ENCODE measurements around the gene MYH6.
"Not testable (repeated sequence)": the region's sequence is repeated elsewhere in the genome, so short reads cannot be mapped to it uniquely, and the experiment has no call there.

The MYH6 gene

GRCh38 chr14:23435543-23436326 lies 27.7 kb upstream of the MYH6 start, which contains the start of gene MYH7:
Gene MYH7, minus strand, starts transcription at chr14:23435660. Its CDS starts 1,928 bp downstream, at chr14:23433732.
- DNase-seq: no peak

DNA sequence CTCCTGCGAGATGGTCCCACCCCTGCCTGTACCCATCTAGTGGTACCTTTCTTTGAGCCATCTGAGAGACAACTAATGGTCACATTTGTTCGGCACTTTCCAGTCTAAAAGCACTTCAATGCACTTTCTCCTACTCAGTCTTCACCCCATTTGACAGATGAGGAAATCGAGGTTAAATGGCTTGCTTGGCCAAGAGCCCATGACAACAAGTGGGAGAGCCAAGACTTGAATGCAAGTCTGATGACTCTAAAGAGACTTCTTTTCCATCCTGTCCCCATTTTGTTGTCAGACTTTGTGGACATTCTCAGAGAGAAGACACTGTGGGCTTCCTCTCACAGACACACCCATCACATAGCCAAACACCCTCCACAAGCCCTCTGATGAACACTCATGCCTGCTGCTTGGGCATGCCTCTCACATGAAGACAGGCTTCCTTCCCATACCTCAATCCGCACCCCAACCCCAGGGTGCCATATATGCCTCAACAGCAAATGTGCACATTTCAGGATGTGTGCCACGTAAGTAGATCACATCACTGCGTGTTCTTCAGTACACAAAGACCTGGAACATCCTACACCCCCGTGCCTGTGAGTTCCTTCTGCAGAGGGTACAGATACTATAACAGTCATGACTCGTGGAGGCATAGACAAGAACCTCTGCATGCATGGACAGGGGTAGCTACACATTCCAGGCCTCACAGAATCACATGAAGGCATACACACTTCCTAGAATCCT lies 26.6 kb upstream of the MYH6 start:
- no peak for DNase-seq

DNA sequence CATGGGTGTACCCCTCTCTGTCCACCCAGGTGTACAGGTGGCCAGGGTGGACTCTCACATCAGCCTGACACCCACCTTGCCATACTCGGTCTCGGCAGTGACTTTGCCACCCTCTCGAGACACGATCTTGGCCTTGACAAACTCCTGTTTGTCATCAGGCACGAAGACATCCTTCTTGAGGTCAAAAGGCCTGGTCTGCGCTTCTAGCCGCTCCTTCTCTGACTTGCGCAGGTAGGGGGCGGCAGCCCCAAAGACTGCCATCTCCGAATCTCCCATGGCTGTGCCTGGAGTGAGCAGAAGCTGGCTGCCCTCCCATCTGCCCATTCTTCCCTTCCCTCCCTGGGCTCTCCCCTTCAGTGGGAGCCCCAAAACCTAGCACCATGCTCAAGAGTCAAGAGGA lies 25.4 kb upstream of the MYH6 start:
- no peak for DNase-seq

DNA sequence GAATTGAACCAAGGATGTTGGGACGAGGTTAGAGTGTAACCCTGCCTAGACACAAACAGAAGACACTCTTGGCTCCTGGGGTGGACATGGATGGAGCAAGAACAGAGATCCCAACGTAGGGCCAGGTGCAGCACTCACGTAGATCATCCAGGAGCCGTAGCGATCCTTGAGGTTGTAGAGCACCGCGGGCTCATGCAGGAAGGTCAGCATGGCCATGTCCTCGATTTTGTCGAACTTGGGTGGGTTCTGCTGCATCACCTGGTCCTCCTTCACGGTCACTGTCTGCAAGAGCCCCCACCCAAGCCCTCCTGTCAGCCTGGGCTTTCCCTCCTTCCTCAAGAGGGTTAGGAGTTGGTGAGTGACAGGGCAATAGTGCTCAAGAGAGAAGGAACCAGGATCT lies 24.9 kb upstream of the MYH6 start:
- DNase-seq: no peak

GRCh38 chr14:23432102-23432925 lies 24.2 kb upstream of the MYH6 start:
- DNase-seq: no peak

- no peak for DNase-seq
Observed at GRCh38 chr14:23431486-23431885, 23.4 kb upstream of the MYH6 start.

DNA sequence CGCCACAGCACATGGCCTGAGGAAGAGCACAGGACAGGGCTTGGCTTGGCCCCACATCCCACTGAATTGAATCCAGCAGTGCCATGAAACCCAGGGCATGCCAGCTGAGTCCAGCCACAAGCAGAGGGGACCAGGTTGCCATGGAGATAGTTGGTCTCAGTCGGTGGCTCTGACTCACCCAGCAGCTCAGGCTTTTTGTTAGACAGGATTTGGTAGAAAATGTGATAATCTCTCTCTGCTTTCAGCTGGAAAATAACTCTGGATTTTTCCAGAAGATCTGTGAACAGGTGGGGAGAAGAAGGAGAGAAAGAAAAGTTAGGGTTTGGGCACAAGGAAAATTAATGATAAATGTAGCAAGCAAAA lies 22.6 kb upstream of the MYH6 start:
- DNase-seq: no peak

DNA sequence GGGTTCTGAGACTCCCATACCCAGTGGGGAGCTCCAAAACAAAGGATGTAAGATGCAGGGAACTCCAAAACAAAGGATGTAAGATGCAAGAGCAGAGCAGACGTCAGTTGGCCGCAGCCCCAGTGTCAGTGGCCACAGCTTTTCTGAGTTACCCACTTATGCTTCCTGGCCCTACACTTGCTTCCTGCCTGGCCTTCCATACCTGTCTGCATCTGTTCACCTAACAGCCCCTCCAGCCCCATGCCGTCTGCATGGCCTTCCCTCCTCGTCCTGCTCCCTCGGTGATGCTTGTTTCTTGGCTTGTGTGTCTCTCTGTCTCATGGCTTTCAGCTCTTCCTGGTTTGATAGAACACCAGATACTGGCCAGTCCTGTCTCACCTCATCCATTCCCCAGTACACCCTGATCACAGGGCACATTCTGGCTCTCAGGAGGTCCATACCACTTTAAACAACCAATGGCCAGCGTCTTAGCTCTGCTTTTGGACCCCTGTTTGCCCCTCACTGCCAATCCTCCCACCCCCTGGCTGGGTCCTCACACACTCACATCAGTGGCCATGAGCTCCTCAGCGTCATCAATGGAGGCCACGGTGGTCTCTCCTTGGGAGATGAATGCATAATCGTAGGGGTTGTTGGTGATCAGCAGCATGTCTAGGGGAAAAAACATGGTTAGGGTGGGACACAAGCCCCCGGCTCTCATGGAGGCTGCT lies 22.1 kb upstream of the MYH6 start:
- DNase-seq: no peak

- DNase-seq: no peak
Observed at GRCh38 chr14:23428686-23429495, 20.8 kb upstream of the MYH6 start.

DNA sequence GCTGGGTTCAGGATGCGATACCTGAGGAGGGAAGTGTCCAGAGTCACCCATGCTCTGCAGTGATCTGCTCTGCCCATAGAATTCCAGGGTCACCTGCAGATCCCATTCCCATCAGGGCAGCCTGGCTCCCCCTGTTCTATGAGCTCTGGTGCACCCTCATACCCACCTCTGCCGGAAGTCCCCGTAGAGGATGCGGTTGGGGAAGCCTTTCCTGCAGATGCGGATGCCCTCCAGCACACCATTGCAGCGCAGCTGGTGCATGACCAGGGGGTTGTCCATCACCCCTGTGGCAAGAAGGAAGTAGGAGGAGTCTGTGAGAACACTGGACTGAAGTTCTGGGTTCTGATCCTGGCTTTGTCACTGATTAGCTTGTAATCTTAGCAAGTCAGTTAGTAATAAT lies 17.7 kb upstream of the MYH6 start:
- DNase-seq: not testable (repeated sequence)

GRCh38 chr14:23425169-23425568 lies 17.1 kb upstream of the MYH6 start:
- DNase-seq: no peak

GRCh38 chr14:23423657-23424056 lies 15.6 kb upstream of the MYH6 start:
- DNase-seq: no peak

DNA sequence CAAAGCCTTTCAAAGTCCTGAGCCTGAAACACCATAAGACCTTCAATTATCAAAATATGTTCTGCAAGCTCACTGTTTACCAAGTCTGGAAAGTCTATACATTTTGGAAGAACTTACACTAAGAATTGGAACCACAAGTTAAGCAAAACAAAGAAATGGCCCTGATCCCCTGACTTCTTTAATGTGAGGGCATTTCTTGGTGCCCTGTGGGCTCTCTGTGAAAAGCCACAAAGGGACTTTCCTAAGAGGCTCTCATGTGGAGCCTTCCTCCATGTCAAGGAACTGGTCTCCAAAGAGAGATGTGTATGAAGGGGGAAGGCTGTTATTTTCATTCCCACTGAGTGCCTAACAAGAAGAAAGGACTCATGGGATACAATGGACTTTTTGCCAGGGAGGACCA lies 13.5 kb upstream of the MYH6 start:
- no peak for DNase-seq

- not testable (repeated sequence) for DNase-seq
Observed at GRCh38 chr14:23419646-23420045, 11.6 kb upstream of the MYH6 start.

- no peak for DNase-seq
Observed at GRCh38 chr14:23418021-23418420, 9.9 kb upstream of the MYH6 start.

DNA sequence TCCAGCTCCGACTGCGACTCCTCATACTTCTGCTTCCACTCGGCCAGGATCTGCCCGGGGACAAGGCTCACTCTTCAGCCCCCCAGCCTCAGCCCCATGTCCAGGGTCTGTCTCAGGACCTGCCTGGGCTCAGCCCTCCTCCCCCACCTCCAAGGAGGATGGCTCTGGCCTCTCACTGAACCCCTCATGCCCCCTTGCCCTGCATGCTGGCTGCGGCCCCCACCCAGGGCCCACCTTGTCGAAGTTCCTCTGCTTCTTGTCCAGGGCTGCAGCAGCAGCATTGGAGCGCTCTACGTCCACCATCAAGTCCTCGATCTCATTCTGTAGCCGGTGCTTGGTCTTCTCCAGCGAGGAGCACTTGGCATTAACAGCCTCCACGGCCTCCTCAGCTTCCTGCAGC lies 9.2 kb upstream of the MYH6 start:
- not testable (repeated sequence) for DNase-seq

DNA sequence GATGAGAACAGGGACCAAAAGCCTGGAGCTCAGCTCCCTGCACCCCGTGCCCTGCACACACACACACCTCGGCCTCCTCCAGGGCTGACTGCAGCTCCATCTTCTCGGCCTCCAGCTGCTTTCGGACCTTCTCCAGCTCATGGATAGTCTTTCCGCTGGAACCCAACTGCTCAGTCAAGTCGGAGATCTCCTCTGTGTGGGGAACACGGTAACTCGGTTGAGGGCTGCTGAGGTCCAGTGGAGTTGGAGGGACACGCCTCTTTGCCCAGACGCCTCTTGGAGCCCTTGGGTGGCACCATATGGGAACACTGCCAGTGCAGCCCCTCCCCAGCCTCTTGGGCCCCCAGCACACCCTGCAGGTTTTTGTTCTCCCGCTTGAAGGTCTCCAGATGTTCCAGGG lies 8.7 kb upstream of the MYH6 start:
- DNase-seq: no peak

GRCh38 chr14:23415821-23416778 lies 8.0 kb upstream of the MYH6 start:
- no peak for DNase-seq

GRCh38 chr14:23414906-23415820 lies 7.1 kb upstream of the MYH6 start:
- no peak for DNase-seq

- DNase-seq: no peak
Observed at GRCh38 chr14:23414254-23414653, 6.2 kb upstream of the MYH6 start.

Measured in HCEC 1CT (cell line).